Measurements from ENCODE around the gene RNF8.

Gene RNF8

DNA sequence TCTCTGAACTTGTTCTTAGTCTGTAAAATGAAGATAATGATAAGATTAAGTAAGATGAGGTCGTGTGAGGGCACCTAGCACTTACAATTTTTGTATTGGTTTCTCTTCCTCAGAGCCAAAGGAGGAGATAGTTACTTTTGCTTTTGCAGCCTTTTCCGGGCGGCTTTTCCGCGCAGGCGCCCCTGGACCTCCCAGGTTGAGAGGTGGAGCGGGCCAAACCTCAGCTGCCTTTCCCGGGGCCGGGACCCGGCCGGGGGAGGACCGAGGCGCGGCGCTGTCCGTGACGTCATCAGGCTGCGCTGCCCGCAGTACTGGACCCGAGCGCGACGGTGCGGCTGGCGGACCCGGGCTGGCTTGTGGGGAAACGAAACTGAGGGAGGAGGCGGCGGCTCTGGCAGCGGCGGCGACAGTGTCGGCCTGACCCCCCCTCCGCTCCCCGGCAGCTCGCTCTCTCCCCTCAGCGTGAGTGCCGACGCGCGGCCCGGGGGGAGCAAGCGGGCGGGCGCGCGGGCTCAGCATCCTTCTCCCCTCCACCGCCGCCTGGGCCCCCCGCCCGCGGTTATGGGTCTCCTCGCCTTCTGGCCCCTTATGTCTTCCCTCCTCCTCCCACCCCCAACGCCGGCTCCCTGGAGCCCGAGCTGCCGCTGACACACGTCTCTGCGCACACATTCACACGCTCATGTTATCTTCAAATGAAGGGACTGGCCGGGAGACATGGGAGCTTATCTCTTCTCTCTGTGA is 79.3 kb downstream of the RNF8 start, which contains the start of gene CMTR1:
TSS of gene CMTR1 (plus strand) at position 306 of the 741 bp plus-strand sequence. CDS start 2,409 bp downstream, outside the sequence.
- H3K4ac ChIP-seq (ENCODE audit: low read depth in 1 of 2, low read length in 2 of 2) = peak within 1 kb of the TSS; percentile 75 to 82
- peak within 1 kb of the TSS in 1 of 2 experiments; percentile 34 for H2BK12ac ChIP-seq (ENCODE audit: low read length in 2 of 2)
- H3K27ac ChIP-seq (ENCODE audit: low read length, poor library complexity, severe bottlenecking) = peak within 1 kb of the TSS; percentile 31
- H3K14ac ChIP-seq (ENCODE audit: low read length in 2 of 2) = peak within 1 kb of the TSS in 1 of 2 experiments; percentile 50
- H3K36me3 ChIP-seq (ENCODE audit: control insufficient read depth in 1 of 2, insufficient read depth in 2 of 2, low read depth in 1 of 2, low read length in 2 of 2) = peaks cover 6 to 18% of the 10 kb centered on the region in 2 experiments
- H2BK15ac ChIP-seq (ENCODE audit: low read depth, poor library complexity, severe bottlenecking) = no peak within 1 kb of the TSS
- peak within 1 kb of the TSS; percentile 98 for H3K4me2 ChIP-seq (ENCODE audit: low read length, poor library complexity, severe bottlenecking)
- H3K23ac ChIP-seq (ENCODE audit: low read length in 2 of 2) = peak within 1 kb of the TSS in 1 of 2 experiments; percentile 68
- peak; percentile 91 for DNase-seq
- peak within 1 kb of the TSS; percentile 68 for H2AFZ ChIP-seq (ENCODE audit: low read depth, low read length)
- H3K4me1 ChIP-seq (ENCODE audit: control insufficient read depth, insufficient read depth, low read depth, low read length) = peaks cover 9% of the 10 kb centered on the region
- H2AK5ac ChIP-seq (ENCODE audit: low read length, severe bottlenecking) = peak within 1 kb of the TSS; percentile 32
- peak within 1 kb of the TSS; percentile 73 for H2BK120ac ChIP-seq (ENCODE audit: low read depth, low read length)
- peak within 1 kb of the TSS; percentile 97 for H3K9ac ChIP-seq (ENCODE audit: low read length)
- peak within 1 kb of the TSS; percentile 97 for H4K8ac ChIP-seq (ENCODE audit: low read length)
- H3K9me3 ChIP-seq (ENCODE audit: control insufficient read depth, low read length) = no peaks in the 10 kb centered on the region
- under 1% methylated on average over 35 of the region's 61 CpGs for WGBS
- H3K27me3 ChIP-seq (ENCODE audit: control insufficient read depth in 1 of 2, insufficient read depth in 1 of 2, low read length in 2 of 2) = no peaks in the 10 kb centered on the region
- H3K18ac ChIP-seq (ENCODE audit: low read depth in 1 of 2, low read length in 2 of 2) = peak within 1 kb of the TSS; percentile 52 to 89
- H3K4me3 ChIP-seq (ENCODE audit: insufficient read depth in 1 of 2, low read depth in 1 of 2, low read length in 2 of 2) = peak within 1 kb of the TSS; percentile 91 to 93
- peaks cover 28% of the 10 kb centered on the region for H3K79me1 ChIP-seq (replicated peaks; ENCODE audit: low read length, poor library complexity, severe bottlenecking)
- H4K91ac ChIP-seq (ENCODE audit: low read length) = peak within 1 kb of the TSS; percentile 61
- peak within 1 kb of the TSS; percentile 48 for H2BK5ac ChIP-seq (ENCODE audit: low read depth, low read length, poor library complexity, severe bottlenecking)

DNA sequence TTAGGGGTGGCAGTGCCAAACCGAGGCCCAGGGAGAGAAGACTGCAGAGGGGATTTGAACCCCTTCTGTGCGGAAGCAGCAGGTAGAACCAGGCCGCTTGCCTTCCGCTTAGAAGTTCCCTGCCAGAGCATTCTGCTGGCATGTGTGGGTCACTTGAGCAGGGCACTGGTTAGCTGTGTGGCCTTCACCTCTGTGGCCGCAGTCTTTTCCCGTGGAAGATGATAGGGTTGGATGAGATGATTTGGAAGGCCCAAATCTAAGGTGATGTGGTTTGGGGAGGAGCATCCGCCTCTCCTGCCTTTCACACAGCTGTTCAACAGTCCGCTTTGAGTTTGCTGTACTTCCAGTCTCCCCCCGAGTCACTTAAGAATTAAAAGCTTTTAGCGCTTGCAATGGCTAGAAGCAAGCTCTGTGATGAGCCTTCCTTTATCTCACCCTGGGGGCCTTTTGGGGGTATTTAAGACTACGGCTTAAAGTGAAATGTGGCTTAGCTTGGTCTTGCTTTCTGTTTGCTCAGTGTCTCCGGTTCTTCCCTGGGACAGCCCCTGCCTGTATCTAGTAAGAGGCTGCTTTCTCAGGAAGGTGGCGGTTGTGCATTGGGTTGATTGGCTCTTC is 80.0 kb downstream of the RNF8 start:
- H2AFZ ChIP-seq (ENCODE audit: low read depth, low read length) = peak overlapping the region; percentile 68
- peak overlapping the region in 1 of 2 experiments; percentile 52 for H3K18ac ChIP-seq (ENCODE audit: low read depth in 1 of 2, low read length in 2 of 2)
- no peaks in the 10 kb centered on the region for H3K27me3 ChIP-seq (ENCODE audit: control insufficient read depth in 1 of 2, insufficient read depth in 1 of 2, low read length in 2 of 2)
- H3K4me2 ChIP-seq (ENCODE audit: low read length, poor library complexity, severe bottlenecking) = peak overlapping the region; percentile 98
- H3K79me1 ChIP-seq (replicated peaks; ENCODE audit: low read length, poor library complexity, severe bottlenecking) = peaks cover 32% of the 10 kb centered on the region
- peak overlapping the region; percentile 31 for H3K27ac ChIP-seq (ENCODE audit: low read length, poor library complexity, severe bottlenecking)
- H2BK15ac ChIP-seq (ENCODE audit: low read depth, poor library complexity, severe bottlenecking) = no peak overlapping the region
- DNase-seq = peak; percentile 34
- H3K4me3 ChIP-seq (ENCODE audit: insufficient read depth in 1 of 2, low read depth in 1 of 2, low read length in 2 of 2) = peak overlapping the region; percentile 91 to 93
- peak overlapping the region; percentile 97 for H4K8ac ChIP-seq (ENCODE audit: low read length)
- H2BK12ac ChIP-seq (ENCODE audit: low read length in 2 of 2) = peak overlapping the region in 1 of 2 experiments; percentile 34
- no peak overlapping the region for H3K14ac ChIP-seq (ENCODE audit: low read length in 2 of 2)
- H3K9me3 ChIP-seq (ENCODE audit: control insufficient read depth, low read length) = no peaks in the 10 kb centered on the region
- H2BK120ac ChIP-seq (ENCODE audit: low read depth, low read length) = no peak overlapping the region
- 45% methylated on average over 13 of the region's 13 CpGs for WGBS
- peak overlapping the region; percentile 32 for H2AK5ac ChIP-seq (ENCODE audit: low read length, severe bottlenecking)
- no peak overlapping the region for H2BK5ac ChIP-seq (ENCODE audit: low read depth, low read length, poor library complexity, severe bottlenecking)
- H3K4ac ChIP-seq (ENCODE audit: low read depth in 1 of 2, low read length in 2 of 2) = peak overlapping the region; percentile 2 to 75
- peaks cover 9% of the 10 kb centered on the region for H3K4me1 ChIP-seq (ENCODE audit: control insufficient read depth, insufficient read depth, low read depth, low read length)
- no peak overlapping the region for H4K91ac ChIP-seq (ENCODE audit: low read length)
- peak overlapping the region in 1 of 2 experiments; percentile 68 for H3K23ac ChIP-seq (ENCODE audit: low read length in 2 of 2)
- peaks cover 6 to 25% of the 10 kb centered on the region in 2 experiments for H3K36me3 ChIP-seq (ENCODE audit: control insufficient read depth in 1 of 2, insufficient read depth in 2 of 2, low read depth in 1 of 2, low read length in 2 of 2)
- peak overlapping the region; percentile 97 for H3K9ac ChIP-seq (ENCODE audit: low read length)

- no peak overlapping the region for H3K18ac ChIP-seq (ENCODE audit: low read depth in 1 of 2, low read length in 2 of 2)
- no peak overlapping the region for H2BK12ac ChIP-seq (ENCODE audit: low read length in 2 of 2)
- peaks cover 6 to 41% of the 10 kb centered on the region in 2 experiments for H3K36me3 ChIP-seq (ENCODE audit: control insufficient read depth in 1 of 2, insufficient read depth in 2 of 2, low read depth in 1 of 2, low read length in 2 of 2)
- no peak overlapping the region for H4K8ac ChIP-seq (ENCODE audit: low read length)
- H2BK5ac ChIP-seq (ENCODE audit: low read depth, low read length, poor library complexity, severe bottlenecking) = no peak overlapping the region
- H3K9ac ChIP-seq (ENCODE audit: low read length) = peak overlapping the region; percentile 46
- peak overlapping the region in 1 of 2 experiments; percentile 4 for H3K4me3 ChIP-seq (ENCODE audit: insufficient read depth in 1 of 2, low read depth in 1 of 2, low read length in 2 of 2)
- H2BK120ac ChIP-seq (ENCODE audit: low read depth, low read length) = no peak overlapping the region
- no peak overlapping the region for H3K27ac ChIP-seq (ENCODE audit: low read length, poor library complexity, severe bottlenecking)
- no peak overlapping the region for H3K14ac ChIP-seq (ENCODE audit: low read length in 2 of 2)
- 88% methylated on average over 4 of the region's 4 CpGs for WGBS
- no peak overlapping the region for H3K23ac ChIP-seq (ENCODE audit: low read length in 2 of 2)
- no peak overlapping the region for H2AK5ac ChIP-seq (ENCODE audit: low read length, severe bottlenecking)
- H3K4me2 ChIP-seq (ENCODE audit: low read length, poor library complexity, severe bottlenecking) = no peak overlapping the region
- no peaks in the 10 kb centered on the region for H3K9me3 ChIP-seq (ENCODE audit: control insufficient read depth, low read length)
- H3K27me3 ChIP-seq (ENCODE audit: control insufficient read depth in 1 of 2, insufficient read depth in 1 of 2, low read length in 2 of 2) = no peaks in the 10 kb centered on the region
- peaks cover 38% of the 10 kb centered on the region for H3K79me1 ChIP-seq (replicated peaks; ENCODE audit: low read length, poor library complexity, severe bottlenecking)
- no peak for DNase-seq
- no peak overlapping the region for H3K4ac ChIP-seq (ENCODE audit: low read depth in 1 of 2, low read length in 2 of 2)
- H2BK15ac ChIP-seq (ENCODE audit: low read depth, poor library complexity, severe bottlenecking) = no peak overlapping the region
- no peak overlapping the region for H2AFZ ChIP-seq (ENCODE audit: low read depth, low read length)
- peaks cover 9% of the 10 kb centered on the region for H3K4me1 ChIP-seq (ENCODE audit: control insufficient read depth, insufficient read depth, low read depth, low read length)
- no peak overlapping the region for H4K91ac ChIP-seq (ENCODE audit: low read length)
These were observed 81.6 kb downstream of the RNF8 start for GRCh38 chr6:37435373-37435772.

- no peak for DNase-seq
- Histone ChIP-seq H2BK15ac (ENCODE audit: low read depth, poor library complexity, severe bottlenecking) (no peak overlapping the region), H3K79me1 (replicated peaks; ENCODE audit: low read length, poor library complexity, severe bottlenecking) (peaks cover 38% of the 10 kb centered on the region), H3K23ac (ENCODE audit: low read length in 2 of 2) (no peak overlapping the region), H3K9me3 (ENCODE audit: control insufficient read depth, low read length) (no peaks in the 10 kb centered on the region), H2BK120ac (ENCODE audit: low read depth, low read length) (no peak overlapping the region), H3K27ac (ENCODE audit: low read length, poor library complexity, severe bottlenecking) (no peak overlapping the region), H3K27me3 (ENCODE audit: control insufficient read depth in 1 of 2, insufficient read depth in 1 of 2, low read length in 2 of 2) (no peaks in the 10 kb centered on the region), H3K9ac (ENCODE audit: low read length) (peak overlapping the region; percentile 46), H3K4ac (ENCODE audit: low read depth in 1 of 2, low read length in 2 of 2) (no peak overlapping the region), H3K4me2 (ENCODE audit: low read length, poor library complexity, severe bottlenecking) (no peak overlapping the region), H2BK5ac (ENCODE audit: low read depth, low read length, poor library complexity, severe bottlenecking) (no peak overlapping the region), H2BK12ac (ENCODE audit: low read length in 2 of 2) (no peak overlapping the region), H2AFZ (ENCODE audit: low read depth, low read length) (no peak overlapping the region), H4K91ac (ENCODE audit: low read length) (no peak overlapping the region), H3K18ac (ENCODE audit: low read depth in 1 of 2, low read length in 2 of 2) (no peak overlapping the region), H3K36me3 (ENCODE audit: control insufficient read depth in 1 of 2, insufficient read depth in 2 of 2, low read depth in 1 of 2, low read length in 2 of 2) (peaks cover 6 to 46% of the 10 kb centered on the region in 2 experiments), H4K8ac (ENCODE audit: low read length) (no peak overlapping the region), H2AK5ac (ENCODE audit: low read length, severe bottlenecking) (no peak overlapping the region), H3K4me3 (ENCODE audit: insufficient read depth in 1 of 2, low read depth in 1 of 2, low read length in 2 of 2) (peak overlapping the region in 1 of 2 experiments; percentile 4), H3K4me1 (ENCODE audit: control insufficient read depth, insufficient read depth, low read depth, low read length) (peaks cover 9% of the 10 kb centered on the region), H3K14ac (ENCODE audit: low read length in 2 of 2) (no peak overlapping the region)
- WGBS = 94% methylated on average over 5 of the region's 5 CpGs
These were observed 82.0 kb downstream of the RNF8 start for GRCh38 chr6:37435816-37436215.
